ENCODE measurements around the gene NEK6.
A peak's percentile ranks its signal among the peaks of the same experiment; 100 is the strongest.

Gene NEK6

DNA sequence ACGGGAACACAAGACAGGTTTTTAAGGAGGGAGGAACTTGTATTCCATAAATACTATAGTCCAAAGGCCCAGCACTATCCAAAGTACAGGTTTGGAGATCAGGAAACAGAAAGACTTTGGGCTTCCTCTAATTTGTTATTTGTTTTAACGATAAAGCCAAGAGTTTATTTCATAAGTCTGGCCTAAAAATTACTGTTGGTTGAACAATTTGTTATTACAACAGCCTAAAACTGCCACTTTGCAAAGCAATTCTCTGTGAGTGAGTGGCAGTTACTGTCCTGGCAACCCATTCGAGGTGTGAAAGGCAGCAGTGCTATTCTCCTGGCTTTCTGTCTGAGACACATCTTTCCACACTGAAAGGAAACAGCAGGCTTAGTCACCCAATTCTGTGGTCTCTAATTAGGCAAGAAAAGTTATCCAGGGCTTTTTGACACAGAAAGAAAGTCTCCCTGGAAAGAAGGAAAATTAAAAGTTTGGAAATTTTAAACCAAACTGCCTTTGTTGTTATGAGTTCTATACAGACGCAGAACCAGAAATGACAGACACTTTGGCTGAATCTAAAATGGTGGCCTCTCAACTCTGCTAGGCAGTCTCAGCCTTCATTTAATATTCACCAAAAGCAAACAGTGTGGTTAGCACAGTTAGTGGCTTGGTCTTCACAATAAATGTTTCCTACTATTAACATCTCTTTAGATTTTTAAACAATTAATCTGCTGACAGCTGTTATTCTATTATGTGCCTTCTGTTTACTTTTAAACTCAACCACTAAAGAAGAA is 123.6 kb downstream of the NEK6 start:
- DNase-seq = peak; percentile 62 to 85 (median 83)

DNA sequence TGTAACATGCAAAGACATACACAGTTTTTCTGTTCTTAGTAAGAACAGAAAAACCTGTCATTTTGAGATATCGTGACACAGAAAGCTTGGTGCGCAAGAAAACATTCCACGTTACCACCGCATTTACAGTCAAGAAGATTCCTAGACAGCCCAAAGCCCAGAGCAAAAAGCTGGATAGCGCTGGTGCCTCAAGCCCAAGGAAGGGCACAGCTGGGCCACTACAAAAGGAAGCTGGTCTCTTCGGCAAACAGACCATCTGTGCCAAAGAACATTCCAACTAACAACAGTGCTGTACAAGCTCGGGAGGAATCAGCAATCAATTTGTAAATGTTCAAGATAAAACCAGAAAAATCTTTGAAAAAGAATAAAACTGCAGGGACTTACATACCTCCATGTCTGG is 126.5 kb downstream of the NEK6 start:
- no peak for DNase-seq

DNA sequence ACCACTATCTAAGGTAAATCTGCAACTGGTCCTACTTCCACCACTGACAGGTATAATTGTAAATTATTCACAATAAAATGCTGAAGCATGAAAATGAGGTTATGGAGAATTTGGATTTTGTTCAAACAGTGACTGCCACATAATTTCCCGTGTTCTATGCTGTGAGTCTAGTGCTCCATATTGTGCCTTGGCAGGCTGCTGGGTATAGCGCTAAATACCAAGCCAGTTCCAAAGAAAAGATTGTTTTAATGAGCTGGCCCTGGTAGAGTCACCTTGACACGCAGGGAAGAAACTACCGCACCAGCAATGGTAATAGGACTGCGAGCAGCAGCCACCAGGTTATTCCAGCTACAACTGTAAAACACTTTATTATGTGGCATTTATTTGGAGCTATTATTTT is 127.1 kb downstream of the NEK6 start:
- DNase-seq = no peak

DNA sequence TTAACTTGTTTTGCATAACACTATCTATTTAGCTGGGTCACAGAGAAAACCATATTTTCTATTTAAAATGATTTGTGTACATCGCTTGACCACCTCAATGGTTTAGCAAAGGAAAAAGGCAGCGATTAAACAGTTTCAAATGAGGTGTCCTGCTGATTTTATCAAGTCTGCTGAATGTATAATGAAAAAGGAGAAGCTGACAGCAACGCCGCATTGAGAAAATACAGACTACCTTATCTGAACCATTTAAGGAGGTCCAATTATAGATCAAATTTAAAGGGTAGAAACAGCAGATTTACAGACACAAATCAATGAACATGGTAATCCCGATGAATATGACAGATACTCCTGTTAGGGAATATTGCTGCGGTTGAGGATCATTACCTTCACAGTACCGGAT is 127.9 kb downstream of the NEK6 start:
- no peak for DNase-seq

DNA sequence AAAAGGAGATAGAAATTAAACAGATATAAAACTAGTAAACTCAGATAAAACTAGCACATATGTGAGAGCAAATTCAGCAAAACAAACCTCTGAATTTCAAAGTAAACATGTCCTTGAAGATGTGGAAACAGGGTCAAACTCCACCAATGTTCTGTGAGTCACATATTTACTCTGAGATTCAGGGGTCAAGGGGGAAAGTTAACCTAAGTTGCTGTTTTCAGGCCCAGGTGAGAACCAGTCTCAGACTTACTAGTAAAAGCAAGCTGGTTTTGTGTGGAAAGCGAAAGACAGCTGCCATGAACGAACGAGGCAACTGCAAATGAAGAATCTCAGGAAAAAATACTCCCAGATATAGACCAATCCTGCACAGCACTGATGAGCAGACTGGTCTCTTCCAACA is 128.5 kb downstream of the NEK6 start:
- DNase-seq = no peak

DNA sequence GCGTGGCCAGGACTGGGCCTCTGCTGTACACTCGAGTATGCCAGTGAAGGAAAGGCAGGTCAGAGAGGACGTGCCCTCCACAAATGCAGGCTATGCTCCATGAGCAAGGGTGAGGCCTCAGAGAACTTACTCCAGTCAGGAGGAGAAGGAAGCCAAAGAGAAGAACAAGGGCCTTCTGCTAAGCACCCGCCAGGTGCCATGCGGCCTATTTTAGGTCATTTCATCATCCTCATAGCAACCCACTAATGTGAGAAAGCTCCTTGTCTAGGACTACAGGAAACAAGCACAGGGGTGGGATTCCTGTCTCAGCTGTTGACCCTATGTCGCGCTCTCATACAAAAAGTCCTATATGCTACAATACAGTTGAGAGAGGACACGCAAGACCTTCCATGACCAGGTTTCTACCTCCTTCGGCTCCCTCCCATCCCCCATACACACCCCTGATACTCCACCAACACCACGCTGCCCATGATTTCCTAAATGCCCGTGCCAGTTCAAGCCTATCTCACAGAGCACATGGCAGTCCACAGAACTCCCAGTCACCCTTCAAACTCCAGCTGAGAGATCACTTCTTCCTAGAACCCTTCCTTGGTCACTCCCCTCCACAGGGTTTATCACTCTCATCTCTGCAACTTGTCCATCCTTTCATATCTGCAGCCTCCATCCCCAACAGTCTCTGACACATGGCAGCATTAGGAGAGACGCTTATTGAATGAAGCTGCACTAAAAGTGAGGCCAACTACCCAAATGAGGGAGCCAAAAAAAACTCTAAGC is 130.7 kb downstream of the NEK6 start:
- DNase-seq = no peak

DNA sequence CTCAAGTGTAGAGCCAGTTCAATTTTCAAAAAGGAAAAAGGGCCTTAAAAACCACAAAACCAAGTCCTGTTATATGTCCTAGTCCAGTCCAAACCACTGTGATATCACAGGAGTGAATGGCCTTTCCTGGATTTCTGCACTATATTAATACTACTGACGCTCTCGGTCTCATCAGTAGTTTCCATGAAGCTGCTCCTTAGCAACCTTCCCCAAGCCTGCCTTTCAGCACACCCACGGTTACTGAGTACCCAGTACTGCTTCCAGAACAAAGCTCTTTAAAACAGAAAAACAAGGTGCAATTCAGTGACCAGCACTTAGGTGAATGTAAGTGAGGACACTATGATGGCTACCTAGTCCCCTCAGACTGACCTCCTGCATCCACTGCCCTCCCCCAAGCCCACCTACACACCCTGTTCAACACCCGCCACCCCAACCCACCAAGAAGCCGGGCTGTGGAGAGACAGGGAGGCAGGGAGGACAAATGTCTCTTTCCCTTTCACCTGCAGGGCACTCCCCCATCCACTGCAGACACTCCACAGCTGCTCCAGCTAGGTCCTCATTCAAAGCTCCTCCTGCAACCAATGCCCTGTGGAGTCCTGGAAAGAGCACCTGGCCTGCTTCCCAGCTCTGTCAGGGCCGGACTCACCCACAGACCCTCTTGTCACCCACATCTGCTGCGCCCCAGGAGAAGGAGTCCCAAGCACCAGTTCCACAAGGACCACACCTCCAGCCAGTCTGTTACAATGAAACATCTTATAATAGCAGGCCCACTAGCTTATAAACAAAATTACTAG is 131.6 kb downstream of the NEK6 start:
- no peak for DNase-seq

DNA sequence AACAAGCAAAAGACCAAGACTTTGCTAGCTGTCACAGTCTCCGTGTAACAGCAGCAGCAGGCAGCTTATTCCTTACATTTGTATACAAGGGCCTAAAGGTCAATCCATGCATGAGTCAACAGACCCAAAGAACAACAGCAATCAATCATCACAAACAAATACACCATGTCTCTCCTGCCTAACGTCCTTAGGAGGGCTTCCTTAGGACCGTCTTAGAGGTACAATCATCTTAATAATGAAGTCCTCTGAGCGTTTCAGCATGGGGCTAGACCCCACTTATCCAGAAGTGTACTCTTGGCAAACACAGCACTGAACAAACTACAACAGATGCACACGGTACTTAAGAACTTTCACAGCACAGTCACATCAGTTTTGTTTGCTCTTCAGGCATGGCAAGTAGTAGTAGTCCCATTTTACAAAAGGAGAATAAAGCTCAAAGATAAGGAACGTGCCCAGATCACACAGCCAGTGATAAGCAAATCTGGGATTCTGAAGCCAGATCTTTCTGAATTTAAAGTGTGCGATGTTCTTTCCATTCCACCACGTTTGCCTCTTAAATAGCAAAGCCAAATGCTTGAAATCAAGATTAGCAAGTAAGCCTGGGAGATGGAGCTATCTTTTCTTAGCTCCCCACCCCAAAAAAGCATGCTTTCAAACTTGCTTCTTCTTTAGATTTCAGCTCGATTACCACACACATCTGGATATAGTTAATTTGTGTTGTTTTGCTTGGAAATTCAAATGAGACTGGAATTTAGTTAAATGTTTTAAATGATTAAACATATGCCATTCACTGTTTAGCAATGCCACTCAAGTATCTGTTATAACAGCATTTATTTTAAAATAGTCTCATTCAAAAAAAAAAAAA is 133.3 kb downstream of the NEK6 start:
- no peak for DNase-seq

DNA sequence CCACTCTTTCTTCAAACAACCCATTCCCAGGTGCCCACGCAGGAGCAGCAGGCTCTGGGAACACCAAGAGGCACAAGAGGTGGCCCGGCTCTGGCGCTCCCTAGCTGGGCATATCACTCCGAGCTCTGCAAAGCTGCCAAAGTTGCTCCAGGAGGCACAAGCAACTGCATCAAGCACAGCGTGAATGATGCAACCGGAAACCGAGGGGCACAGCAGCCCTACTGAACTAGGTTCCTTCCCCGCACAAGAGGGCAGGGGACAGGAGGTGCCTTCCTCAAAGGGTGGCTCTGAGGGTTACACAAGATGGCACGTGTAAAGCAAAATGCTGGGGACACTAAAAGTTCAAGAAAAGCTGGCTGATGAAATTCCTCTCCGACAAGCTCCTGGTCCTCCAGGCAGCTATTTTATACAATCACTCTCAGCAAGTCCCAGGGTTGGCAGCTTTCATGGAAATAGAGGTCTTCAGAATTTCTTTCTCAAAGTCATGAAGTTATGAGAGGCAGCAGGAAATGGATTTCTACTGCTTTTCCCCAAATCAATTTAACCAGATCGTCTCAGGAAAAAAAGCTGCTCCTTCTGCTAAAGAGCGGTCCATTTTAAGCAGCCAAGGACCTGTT is 134.6 kb downstream of the NEK6 start:
- DNase-seq = peak; percentile 58 to 71 (median 71)

DNA sequence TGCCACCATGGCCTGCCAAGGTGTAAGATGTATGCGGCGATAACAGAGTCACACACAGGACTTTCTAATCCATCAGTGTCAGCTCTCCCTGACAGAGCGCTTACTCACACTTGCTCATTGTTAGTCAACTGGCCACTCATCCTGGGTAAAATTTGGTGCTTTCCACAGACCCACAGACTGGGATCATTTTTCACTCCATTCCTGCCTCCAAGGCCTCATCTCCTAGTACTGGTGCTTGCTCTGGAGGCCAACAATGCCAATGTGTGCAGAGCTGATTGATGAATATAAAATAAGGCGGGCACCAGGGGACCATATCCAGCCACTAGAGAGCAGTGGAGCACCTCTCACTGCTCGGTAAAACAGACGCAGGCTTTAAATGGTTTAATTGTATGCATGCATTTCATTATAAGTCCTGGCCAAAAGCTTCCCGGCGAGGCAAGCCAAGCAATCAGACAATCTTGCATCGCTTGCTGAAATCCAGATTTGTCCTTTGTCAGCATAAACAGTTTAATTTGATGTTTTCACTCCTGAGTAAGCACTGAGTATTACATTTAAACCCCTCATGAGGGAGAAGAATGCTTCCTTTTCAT is 135.2 kb downstream of the NEK6 start:
- DNase-seq = peak; percentile 84 to 93 (median 88)

DNA sequence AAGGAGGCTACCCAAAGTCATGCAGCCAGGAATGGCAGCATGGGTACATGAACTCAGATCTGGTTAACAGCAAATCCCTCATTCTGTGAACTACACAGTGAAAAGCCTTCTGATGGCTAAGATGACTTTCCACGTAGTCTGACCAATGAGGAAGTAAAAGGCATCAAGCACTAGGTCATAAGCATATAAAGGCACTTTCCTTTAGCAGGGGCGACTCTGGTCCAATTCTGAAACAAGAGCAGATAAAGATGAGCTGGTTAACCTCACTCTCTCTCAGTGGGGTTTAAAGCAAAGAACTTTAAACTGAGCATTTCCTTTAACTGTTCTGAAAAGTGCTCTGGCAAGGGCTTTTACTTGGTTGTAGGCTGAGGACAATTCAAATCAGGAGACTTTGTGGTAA is 136.4 kb downstream of the NEK6 start:
- peak; percentile 57 to 80 (median 71) for DNase-seq

DNA sequence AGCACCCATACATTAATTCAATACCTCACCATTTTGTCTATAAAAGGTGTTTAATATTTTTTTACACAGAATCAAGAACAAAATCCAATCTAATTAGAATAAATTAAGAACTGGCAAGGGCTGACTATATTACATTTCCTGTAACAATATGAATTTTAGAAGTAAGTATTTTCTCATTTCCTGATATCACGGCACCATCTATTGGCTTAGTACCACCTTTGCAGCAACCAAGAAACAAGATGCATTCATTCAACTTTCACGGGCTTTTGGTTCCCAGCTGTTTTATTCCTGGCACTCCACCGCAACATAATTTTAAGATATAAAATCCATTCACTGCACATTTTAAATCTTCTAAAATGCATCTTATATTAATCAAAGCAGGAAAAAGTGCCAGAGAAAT is 136.8 kb downstream of the NEK6 start:
- no peak for DNase-seq

DNA sequence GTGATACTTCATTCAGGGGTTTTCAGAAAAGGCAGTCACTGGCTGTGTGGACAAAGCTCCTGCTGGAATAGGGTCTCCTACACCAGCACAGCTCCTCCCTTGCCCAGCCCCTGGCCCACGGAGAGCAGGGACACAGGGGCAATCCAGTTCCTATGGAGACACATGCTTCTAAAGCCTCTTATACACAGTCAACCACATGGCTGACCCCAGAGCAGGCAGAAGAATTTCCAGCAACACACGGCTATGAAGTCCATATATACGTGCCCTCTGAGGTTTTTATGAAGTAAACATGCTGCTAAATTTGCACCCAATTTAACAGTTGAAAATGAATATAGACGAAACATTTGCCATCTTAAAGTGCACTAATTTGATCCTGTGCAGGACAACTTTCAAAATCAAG is 138.1 kb downstream of the NEK6 start:
- no peak for DNase-seq

DNA sequence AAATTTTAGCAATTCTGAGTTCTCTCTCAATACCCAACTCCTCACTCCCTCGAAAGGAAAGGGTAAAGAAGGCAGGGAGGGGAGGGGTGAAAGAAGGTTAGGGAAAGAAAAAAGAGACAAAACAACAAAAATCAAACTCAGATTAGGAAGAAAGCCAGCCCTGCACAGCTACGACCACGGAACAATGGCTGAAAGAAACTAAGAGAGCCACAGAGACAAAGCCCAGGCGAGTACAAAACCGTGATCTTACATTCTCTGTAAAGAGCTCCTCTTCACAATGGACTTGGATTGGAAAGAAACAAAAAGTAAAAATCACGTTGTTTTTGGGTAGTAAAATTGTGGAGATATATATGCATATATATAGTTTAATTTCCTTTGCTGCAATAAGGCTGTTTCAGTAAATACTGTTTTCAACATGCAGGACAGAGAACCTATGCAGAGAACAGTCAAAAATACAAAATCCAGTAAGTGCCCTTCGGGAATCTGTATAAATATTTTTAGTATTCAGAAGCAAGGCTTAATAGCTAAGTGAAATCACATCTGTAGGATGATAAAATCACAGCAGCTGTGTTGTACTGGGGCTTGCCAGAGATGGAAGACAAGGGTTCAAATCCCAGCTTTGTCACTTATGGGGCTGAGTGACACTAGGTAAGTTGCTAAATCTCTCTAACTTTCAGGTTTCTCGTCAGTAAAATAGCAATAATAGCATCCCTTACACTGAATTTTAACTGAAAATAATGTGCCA is 140.6 kb downstream of the NEK6 start:
- no peak for DNase-seq

DNA sequence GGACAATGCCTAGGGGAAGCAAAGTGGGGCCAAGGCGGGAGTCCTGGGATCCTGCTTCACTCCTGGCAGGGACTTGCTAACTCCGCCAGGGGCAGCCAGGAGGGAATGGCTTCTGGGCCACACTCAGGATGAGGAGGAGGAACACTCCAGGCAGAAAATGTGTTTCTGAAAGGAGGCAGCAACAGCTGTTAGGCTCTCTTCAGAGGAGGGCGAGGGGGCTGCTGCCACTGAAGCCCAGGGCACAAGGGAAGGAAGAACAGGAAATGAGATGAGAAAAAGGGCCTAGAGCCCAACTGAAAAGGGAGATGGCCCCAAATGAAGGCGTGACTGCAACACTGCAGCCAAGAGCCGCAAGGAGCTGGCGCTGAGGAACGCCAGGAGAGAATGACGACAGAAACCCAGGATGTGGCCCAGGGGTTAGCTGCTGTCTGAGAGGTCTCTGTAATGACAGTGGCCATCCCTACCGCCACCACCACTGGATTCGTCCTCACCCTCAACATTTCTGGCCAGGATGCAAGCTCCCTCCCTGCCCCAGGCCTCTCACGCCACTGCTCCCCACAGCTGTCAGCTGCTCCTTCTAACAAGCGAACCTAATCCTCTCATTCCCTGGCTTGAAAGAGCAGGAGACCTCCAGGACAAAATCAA is 141.7 kb downstream of the NEK6 start:
- DNase-seq = no peak

DNA sequence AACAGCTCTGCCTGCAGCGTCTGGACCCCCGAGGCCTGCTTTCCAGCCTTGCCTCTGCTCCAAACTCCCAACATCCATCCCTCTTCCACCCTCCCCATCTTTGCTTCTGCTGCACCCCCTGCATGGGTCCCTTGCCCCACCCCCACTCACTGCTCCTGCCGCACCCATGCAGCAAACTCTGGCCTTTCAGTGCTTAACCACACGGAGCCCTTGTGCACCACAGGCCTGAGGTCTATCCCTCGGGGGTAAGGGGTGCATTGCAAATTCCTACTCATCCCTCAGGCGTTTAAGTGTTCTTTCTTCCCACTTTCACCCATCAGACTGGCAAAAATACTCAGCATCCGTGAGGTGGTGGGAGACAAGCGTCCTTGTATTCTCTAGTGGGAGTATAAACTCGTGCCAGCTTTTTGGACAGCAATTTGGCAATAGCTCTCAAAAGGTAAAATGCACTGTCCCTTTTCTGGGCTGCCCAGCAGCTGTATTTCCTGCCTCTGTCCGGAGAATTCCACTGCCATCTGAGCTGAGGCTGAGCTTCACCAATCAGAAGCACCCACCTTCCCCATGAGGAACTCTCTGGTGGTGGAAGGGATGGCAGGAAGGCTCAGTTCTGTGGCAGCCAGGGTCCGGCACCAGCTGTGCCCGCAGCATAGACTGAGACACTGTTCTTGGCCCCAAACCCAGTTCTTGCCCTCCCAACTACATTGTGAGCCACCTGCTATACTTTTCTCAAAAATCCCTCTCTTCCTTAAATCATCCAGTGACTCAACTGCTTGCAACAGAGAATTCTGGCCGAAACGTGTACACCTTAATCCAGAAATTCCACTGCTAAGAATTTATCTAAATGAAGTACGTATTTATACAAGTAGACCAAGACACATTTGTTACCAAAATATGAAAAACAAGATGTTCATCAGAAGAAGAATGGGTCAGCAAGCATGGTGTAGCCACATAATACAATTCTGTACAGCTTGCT is 142.5 kb downstream of the NEK6 start:
- no peak for DNase-seq
